ENCODE results near the gene PRICKLE4.

PRICKLE4 gene

DNA sequence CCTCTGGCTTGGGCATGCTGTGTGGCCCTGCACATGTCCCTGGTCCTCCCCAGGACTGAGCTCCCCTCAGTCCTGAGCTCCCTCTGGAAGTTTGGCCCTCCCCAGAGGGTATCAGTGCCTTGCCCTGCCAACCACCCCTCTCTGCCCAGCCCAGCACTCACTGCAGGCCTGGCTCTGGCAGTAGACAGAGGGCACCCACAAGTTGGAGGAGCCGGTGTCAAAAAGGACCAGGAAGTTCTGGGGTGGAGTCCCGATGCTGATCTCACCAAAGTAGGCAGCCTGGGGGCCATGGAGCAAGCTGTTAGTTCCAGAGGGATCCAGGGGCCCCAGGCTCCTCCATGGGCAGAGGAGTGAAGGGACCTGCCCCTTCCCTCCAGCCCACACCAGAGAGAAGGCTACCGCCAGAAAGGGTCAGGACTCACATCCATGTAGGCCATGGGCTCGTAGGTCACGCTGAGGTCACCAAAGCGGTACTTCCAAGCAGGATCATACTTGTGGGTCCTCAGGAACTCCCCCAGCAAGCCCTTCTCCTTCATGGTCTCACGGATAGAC lies 36.3 kb upstream of the PRICKLE4 start:
- TF ChIP-seq CTCF (IDR thresholded peaks at IDR 0.05; ENCODE audit: extremely low read depth, insufficient read depth, missing control alignments) = no peak
- in situ Hi-C loops (cut with MboI; ENCODE audit: low pct_unique_long_range_greater_than_20kb, low sequenced_read_pairs, unreplicated experiment) = no loop called here
- no peak for DNase-seq (ENCODE audit: low spot score)

GRCh38 chr6:41746107-41746506 lies 34.5 kb upstream of the PRICKLE4 start:
- no peak for DNase-seq (ENCODE audit: low spot score)
- TF ChIP-seq CTCF (IDR thresholded peaks at IDR 0.05; ENCODE audit: extremely low read depth, insufficient read depth, missing control alignments) = no peak
- in situ Hi-C loops (cut with MboI; ENCODE audit: low pct_unique_long_range_greater_than_20kb, low sequenced_read_pairs, unreplicated experiment) = no loop called here

DNA sequence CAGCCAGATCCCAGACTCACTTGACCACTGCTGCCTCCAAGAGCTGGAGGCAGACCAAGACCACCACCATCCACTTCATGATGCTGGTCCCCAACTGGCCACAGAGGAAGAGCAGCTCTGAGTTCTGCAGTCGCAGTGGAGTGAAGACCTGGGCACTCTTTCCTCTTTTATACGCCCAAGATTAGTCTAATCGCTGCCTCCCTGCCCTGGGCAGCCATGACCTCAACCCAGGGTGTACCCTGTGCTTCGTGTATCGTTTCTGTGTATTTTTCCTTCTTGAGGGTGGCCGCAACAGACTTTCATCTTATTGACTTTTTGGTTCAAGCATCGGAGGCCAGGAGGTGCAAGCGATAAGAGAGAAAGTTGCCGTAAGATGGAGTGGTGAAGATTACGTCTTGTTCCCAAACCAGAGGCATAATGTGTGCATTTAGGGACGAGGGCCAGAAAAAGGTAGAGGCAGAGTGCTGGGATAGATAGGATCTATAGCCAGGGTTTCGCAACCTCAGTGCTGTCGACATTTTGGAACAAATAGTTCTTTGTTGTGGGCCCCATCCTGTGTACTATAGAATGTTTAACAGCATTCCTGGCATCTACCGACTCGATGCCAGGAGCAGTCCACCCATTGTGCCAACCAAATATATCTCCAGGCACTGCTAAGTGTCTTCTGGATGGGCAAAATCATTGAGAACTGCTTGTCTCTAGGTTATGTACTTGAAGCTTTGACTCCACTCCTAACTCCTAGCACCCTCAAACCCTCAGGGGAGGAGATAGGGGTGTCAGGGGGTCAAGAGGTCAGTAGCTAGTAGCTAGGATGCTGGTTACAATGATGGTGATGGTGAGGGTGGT lies 33.1 kb upstream of the PRICKLE4 start, which contains the start of gene PGC:
Gene PGC (minus strand): TSS at position 142 of the 846 bp plus-strand sequence. CDS start 63 bp downstream, at position 79.
- in situ Hi-C loops (cut with MboI; ENCODE audit: low pct_unique_long_range_greater_than_20kb, low sequenced_read_pairs, unreplicated experiment) = no loop called here
- TF ChIP-seq CTCF (IDR thresholded peaks at IDR 0.05; ENCODE audit: extremely low read depth, insufficient read depth, missing control alignments) = no peak
- DNase-seq (ENCODE audit: low spot score) = no peak

DNA sequence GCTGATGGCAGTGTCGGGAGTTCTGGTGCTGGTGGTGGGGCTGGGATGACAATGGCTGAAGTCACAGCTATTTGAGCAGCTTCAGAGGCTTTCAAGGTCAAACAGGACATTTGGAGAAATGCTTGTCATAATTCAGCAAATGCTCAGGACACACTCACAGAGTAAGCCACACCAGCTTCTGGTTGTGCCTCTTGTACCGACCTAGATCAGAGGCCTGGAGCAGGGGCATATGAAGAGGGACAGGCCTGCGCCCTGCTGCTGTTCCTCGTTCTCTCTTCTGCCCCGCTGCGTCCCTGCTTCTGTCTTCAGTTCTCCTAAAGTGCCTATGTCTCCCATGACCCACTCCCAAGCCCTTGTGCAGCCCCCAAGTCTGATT lies 32.5 kb upstream of the PRICKLE4 start:
- in situ Hi-C loops (cut with MboI; ENCODE audit: low pct_unique_long_range_greater_than_20kb, low sequenced_read_pairs, unreplicated experiment) = no loop called here
- TF ChIP-seq CTCF (IDR thresholded peaks at IDR 0.05; ENCODE audit: extremely low read depth, insufficient read depth, missing control alignments) = no peak

GRCh38 chr6:41748542-41748941 lies 32.0 kb upstream of the PRICKLE4 start:
- in situ Hi-C loops (cut with MboI; ENCODE audit: low pct_unique_long_range_greater_than_20kb, low sequenced_read_pairs, unreplicated experiment) = no loop called here
- no peak for DNase-seq (ENCODE audit: low spot score)
- TF ChIP-seq CTCF (IDR thresholded peaks at IDR 0.05; ENCODE audit: extremely low read depth, insufficient read depth, missing control alignments) = no peak

More for the DNA sequence above, 32.5 kb upstream of the PRICKLE4 start:
- DNase-seq (ENCODE audit: low spot score) = no peak

GRCh38 chr6:41750374-41750773 lies 30.2 kb upstream of the PRICKLE4 start:
- in situ Hi-C loops (cut with MboI; ENCODE audit: low pct_unique_long_range_greater_than_20kb, low sequenced_read_pairs, unreplicated experiment) = no loop called here
- DNase-seq (ENCODE audit: low spot score) = no peak
- TF ChIP-seq CTCF (IDR thresholded peaks at IDR 0.05; ENCODE audit: extremely low read depth, insufficient read depth, missing control alignments) = no peak
